Keratinocyte (primary cell): Measurements from ENCODE around the gene LINGO1.

ENCODE experiments used
- CTCF ChIP-seq, 3 experiments: IDR thresholded peaks in 1 of 3; conservative IDR thresholded peaks in 1 of 3; optimal IDR thresholded peaks in 1 of 3; 2 replicates in 2 of 3; 3 replicates in 1 of 3; pipeline versions ENCODE3 to v1.5.1; 2011; ENCODE audit warnings: low read length in 3 of 3, mild to moderate bottlenecking in 3 of 3, moderate library complexity in 2 of 3, control low read depth in 1 of 3, inconsistent platforms in 1 of 3; ENCODE audit not compliant: insufficient read depth in 2 of 3; ENCODE audit errors: extremely low read depth in 1 of 3
- EZH2 ChIP-seq: IDR thresholded peaks from one replicate; pipeline ENCODE4 v1.6.1; 2012; ENCODE audit warnings: inconsistent platforms, mild to moderate bottlenecking, low read length, moderate library complexity

- TF ChIP-seq CTCF (optimal IDR thresholded peaks at IDR 0.05 in 1 of 3, IDR thresholded peaks at IDR 0.05 in 1 of 3, conservative IDR thresholded peaks at IDR 0.05 in 1 of 3; ENCODE audit: extremely low read depth in 1 of 3, insufficient read depth in 2 of 3, low read length in 3 of 3) (no peak), EZH2 (no peak)
Measured at GRCh38 chr15:77666296-77666660, 33.6 kb upstream of the LINGO1 start.
